Measurements from ENCODE around the gene DGKI. TPM values are rescaled to one million over a fixed set of nuclear protein-coding genes. Genes with fewer than 3 reads are reported as not detected.
A peak's percentile ranks its signal among the peaks of the same experiment; 100 is the strongest.

Gene DGKI
- total RNA-seq, 1 donor from 2014 or later, result 3.1 TPM

GRCh38 chr7:137772748-137773147, 74.0 kb downstream of the DGKI start:
- TF ChIP-seq, protein P1, sequence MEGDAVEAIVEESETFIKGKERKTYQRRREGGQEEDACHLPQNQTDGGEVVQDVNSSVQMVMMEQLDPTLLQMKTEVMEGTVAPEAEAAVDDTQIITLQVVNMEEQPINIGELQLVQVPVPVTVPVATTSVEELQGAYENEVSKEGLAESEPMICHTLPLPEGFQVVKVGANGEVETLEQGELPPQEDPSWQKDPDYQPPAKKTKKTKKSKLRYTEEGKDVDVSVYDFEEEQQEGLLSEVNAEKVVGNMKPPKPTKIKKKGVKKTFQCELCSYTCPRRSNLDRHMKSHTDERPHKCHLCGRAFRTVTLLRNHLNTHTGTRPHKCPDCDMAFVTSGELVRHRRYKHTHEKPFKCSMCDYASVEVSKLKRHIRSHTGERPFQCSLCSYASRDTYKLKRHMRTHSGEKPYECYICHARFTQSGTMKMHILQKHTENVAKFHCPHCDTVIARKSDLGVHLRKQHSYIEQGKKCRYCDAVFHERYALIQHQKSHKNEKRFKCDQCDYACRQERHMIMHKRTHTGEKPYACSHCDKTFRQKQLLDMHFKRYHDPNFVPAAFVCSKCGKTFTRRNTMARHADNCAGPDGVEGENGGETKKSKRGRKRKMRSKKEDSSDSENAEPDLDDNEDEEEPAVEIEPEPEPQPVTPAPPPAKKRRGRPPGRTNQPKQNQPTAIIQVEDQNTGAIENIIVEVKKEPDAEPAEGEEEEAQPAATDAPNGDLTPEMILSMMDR (IDR thresholded peaks at IDR 0.05), result no peak
- H3K4me3 Mint-ChIP-seq (ENCODE audit: unreplicated experiment), result no peak overlapping the region
- peak overlapping the region; percentile 72 for H3K27ac Mint-ChIP-seq (ENCODE audit: unreplicated experiment)
- no peaks in the 10 kb centered on the region for H3K27me3 Mint-ChIP-seq (ENCODE audit: unreplicated experiment)
- peaks cover 49% of the 10 kb centered on the region for H3K4me1 Mint-ChIP-seq (ENCODE audit: unreplicated experiment)
- no peak for DNase-seq (ENCODE audit: extremely low spot score, unreplicated experiment)
- H3K36me3 Mint-ChIP-seq (ENCODE audit: unreplicated experiment), result no peaks in the 10 kb centered on the region
- H3K9me3 Mint-ChIP-seq (ENCODE audit: unreplicated experiment), result no peaks in the 10 kb centered on the region

DNA sequence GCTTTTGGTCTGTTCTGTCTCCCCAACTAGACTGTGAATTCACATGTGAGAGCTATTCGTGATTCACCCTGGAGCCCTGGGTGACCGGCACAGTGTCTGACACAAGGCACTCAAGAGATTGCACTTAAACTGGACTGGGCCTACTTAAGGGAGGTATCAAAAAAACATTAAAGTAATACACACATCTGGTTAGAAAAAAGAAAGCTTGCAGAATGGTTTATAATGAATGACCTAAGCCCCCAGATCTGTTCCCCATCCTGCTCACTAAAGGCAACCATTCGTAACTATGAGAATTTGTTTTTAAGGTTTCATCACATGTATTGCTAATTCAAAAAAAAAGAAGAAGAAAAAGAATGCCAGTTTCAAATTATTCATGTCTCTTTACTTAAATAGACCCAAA, 74.5 kb downstream of the DGKI start:
- H3K9me3 Mint-ChIP-seq (ENCODE audit: unreplicated experiment), result no peaks in the 10 kb centered on the region
- H3K27ac Mint-ChIP-seq (ENCODE audit: unreplicated experiment), result peak overlapping the region; percentile 72
- no peaks in the 10 kb centered on the region for H3K36me3 Mint-ChIP-seq (ENCODE audit: unreplicated experiment)
- no peak for DNase-seq (ENCODE audit: extremely low spot score, unreplicated experiment)
- H3K4me3 Mint-ChIP-seq (ENCODE audit: unreplicated experiment), result no peak overlapping the region
- no peaks in the 10 kb centered on the region for H3K27me3 Mint-ChIP-seq (ENCODE audit: unreplicated experiment)
- H3K4me1 Mint-ChIP-seq (ENCODE audit: unreplicated experiment), result peaks cover 49% of the 10 kb centered on the region
- TF ChIP-seq, protein P1 (IDR thresholded peaks at IDR 0.05), result no peak

- Mint-ChIP-seq H3K27me3 (ENCODE audit: unreplicated experiment) (no peaks in the 10 kb centered on the region), H3K4me1 (ENCODE audit: unreplicated experiment) (peaks cover 49% of the 10 kb centered on the region), H3K36me3 (ENCODE audit: unreplicated experiment) (no peaks in the 10 kb centered on the region), H3K27ac (ENCODE audit: unreplicated experiment) (peak overlapping the region; percentile 72), H3K4me3 (ENCODE audit: unreplicated experiment) (no peak overlapping the region), H3K9me3 (ENCODE audit: unreplicated experiment) (no peaks in the 10 kb centered on the region)
- TF ChIP-seq, protein P1 (IDR thresholded peaks at IDR 0.05), result no peak
- no peak for DNase-seq (ENCODE audit: extremely low spot score, unreplicated experiment)
Measured at GRCh38 chr7:137771679-137772078, 75.1 kb downstream of the DGKI start.

DNA sequence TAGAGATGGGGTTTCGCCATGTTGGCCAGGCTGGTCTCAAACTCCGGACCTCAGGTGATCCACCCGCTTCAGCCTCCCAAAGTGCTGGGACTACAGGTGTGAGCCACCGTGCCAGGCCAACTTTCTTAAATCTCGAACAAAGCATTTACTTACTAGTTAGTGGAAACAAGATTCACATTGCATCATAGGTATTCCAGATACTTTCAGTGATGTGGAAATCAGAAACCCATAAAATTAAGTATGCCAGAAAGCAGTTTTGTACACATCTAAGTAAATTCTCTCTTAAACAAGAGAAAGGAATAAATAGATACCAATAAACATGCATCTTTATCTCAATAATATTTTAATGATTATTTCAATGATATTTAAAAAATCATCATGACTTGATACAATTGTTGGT, 75.5 kb downstream of the DGKI start:
- Mint-ChIP-seq H3K27ac (ENCODE audit: unreplicated experiment) (no peak overlapping the region), H3K4me1 (ENCODE audit: unreplicated experiment) (peaks cover 49% of the 10 kb centered on the region)
- TF ChIP-seq, protein P1 (IDR thresholded peaks at IDR 0.05), result no peak

DNA sequence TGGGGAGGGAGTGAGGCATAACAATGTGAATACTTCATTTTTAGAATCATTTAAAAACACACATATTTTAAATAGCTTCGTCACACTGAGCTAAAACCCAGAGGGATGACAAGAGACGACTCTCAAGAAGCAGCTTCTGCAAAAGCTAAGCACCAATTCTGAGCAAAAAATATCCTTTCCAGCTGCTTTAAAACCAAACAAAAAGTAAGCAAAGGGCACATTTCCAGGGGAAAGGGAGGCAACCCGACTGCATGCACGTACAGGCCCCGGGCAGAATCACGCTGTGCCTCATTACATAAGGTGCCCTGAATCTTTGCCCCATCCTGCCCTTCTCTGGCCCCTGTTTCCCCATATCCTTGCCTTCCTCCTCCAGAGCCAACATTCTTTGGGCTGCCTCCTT, 78.4 kb downstream of the DGKI start:
- Mint-ChIP-seq H3K27ac (ENCODE audit: unreplicated experiment) (peak overlapping the region; percentile 68), H3K27me3 (ENCODE audit: unreplicated experiment) (no peaks in the 10 kb centered on the region), H3K9me3 (ENCODE audit: unreplicated experiment) (no peaks in the 10 kb centered on the region), H3K4me3 (ENCODE audit: unreplicated experiment) (no peak overlapping the region), H3K4me1 (ENCODE audit: unreplicated experiment) (peaks cover 33% of the 10 kb centered on the region), H3K36me3 (ENCODE audit: unreplicated experiment) (no peaks in the 10 kb centered on the region)
- TF ChIP-seq, protein P1 (IDR thresholded peaks at IDR 0.05), result no peak
- DNase-seq (ENCODE audit: extremely low spot score, unreplicated experiment), result no peak

More for the DNA sequence above, 75.5 kb downstream of the DGKI start:
- no peaks in the 10 kb centered on the region for H3K27me3 Mint-ChIP-seq (ENCODE audit: unreplicated experiment)
- no peaks in the 10 kb centered on the region for H3K9me3 Mint-ChIP-seq (ENCODE audit: unreplicated experiment)
- DNase-seq (ENCODE audit: extremely low spot score, unreplicated experiment), result no peak
- no peaks in the 10 kb centered on the region for H3K36me3 Mint-ChIP-seq (ENCODE audit: unreplicated experiment)
- H3K4me3 Mint-ChIP-seq (ENCODE audit: unreplicated experiment), result no peak overlapping the region

Data from osteocyte (in vitro differentiated cells).